ENCODE data around the gene KRTAP5-5. TPM values are rescaled to one million over a fixed set of nuclear protein-coding genes. Genes with fewer than 3 reads are reported as not detected.

KRTAP5-5 gene
- total and polyA plus RNA-seq, 4 donors: not detected

- TF ChIP-seq YY1 (IDR thresholded peaks at IDR 0.05) (no peak), REST (IDR thresholded peaks at IDR 0.05) (no peak), JUND (IDR thresholded peaks at IDR 0.05) (no peak), FOXA1 (IDR thresholded peaks at IDR 0.05) (no peak), RAD21 (IDR thresholded peaks at IDR 0.05) (no peak), ZBTB33 (IDR thresholded peaks at IDR 0.05) (no peak), EGR1 (IDR thresholded peaks at IDR 0.05; ENCODE audit: low read depth in 2 of 2) (no peak)
- H3K27ac ChIP-seq (ENCODE audit: low read depth in 1 of 2, low read length in 2 of 2): no peak overlapping the region
- H3K4me3 ChIP-seq (ENCODE audit: low read depth in 1 of 3, low read length in 3 of 3): no peak overlapping the region
- no peak overlapping the region for H3K9ac ChIP-seq (ENCODE audit: low read depth in 1 of 2, low read length in 2 of 2)
- no peaks in the 10 kb centered on the region for H3K9me3 ChIP-seq (ENCODE audit: control insufficient read depth in 4 of 4, low read length in 3 of 4)
- DNase-seq (ENCODE audit: low spot score): no peak
- WGBS: 85% methylated on average over 7 of the region's 7 CpGs
- no peaks in the 10 kb centered on the region for H3K27me3 ChIP-seq (ENCODE audit: control insufficient read depth in 4 of 4, insufficient read depth in 4 of 4, low read length in 3 of 4)
- peaks cover 23 to 47% (median 40%) of the 10 kb centered on the region in 4 donors for H3K4me1 ChIP-seq (ENCODE audit: control insufficient read depth in 4 of 4, insufficient read depth in 4 of 4, low read length in 3 of 4)
- no peaks in the 10 kb centered on the region for H3K36me3 ChIP-seq (ENCODE audit: control insufficient read depth in 4 of 4, insufficient read depth in 3 of 4, low read depth in 1 of 4, low read length in 3 of 4)
These were observed 21.9 kb downstream of the KRTAP5-5 start for GRCh38 chr11:1651411-1651980.

GRCh38 chr11:1652026-1652425 lies 22.5 kb downstream of the KRTAP5-5 start:
- Histone ChIP-seq H3K9ac (ENCODE audit: low read depth in 1 of 2, low read length in 2 of 2) (no peak overlapping the region), H3K4me3 (ENCODE audit: low read depth in 1 of 3, low read length in 3 of 3) (no peak overlapping the region), H3K36me3 (ENCODE audit: control insufficient read depth in 4 of 4, insufficient read depth in 3 of 4, low read depth in 1 of 4, low read length in 3 of 4) (no peaks in the 10 kb centered on the region), H3K27ac (ENCODE audit: low read depth in 1 of 2, low read length in 2 of 2) (no peak overlapping the region), H3K27me3 (ENCODE audit: control insufficient read depth in 4 of 4, insufficient read depth in 4 of 4, low read length in 3 of 4) (no peaks in the 10 kb centered on the region), H3K9me3 (ENCODE audit: control insufficient read depth in 4 of 4, low read length in 3 of 4) (no peaks in the 10 kb centered on the region), H3K4me1 (ENCODE audit: control insufficient read depth in 4 of 4, insufficient read depth in 4 of 4, low read length in 3 of 4) (peaks cover 23 to 47% (median 42%) of the 10 kb centered on the region in 4 donors)
- no peak for TF ChIP-seq FOXA2 (IDR thresholded peaks at IDR 0.05)
- no peak for TF ChIP-seq GABPA (IDR thresholded peaks at IDR 0.05 in 1 of 2, conservative IDR thresholded peaks at IDR 0.05 in 1 of 2)
- TF ChIP-seq EGR1 (IDR thresholded peaks at IDR 0.05; ENCODE audit: low read depth in 2 of 2): no peak
- no peak for TF ChIP-seq FOXA1 (IDR thresholded peaks at IDR 0.05)
- TF ChIP-seq REST (IDR thresholded peaks at IDR 0.05): no peak
- TF ChIP-seq ATF3 (IDR thresholded peaks at IDR 0.05): no peak
- no peak for TF ChIP-seq TAF1 (conservative IDR thresholded peaks at IDR 0.05)
- no peak for TF ChIP-seq CTCF (IDR thresholded peaks at IDR 0.05; ENCODE audit: low read depth, low read length, missing input control)
- no peak for TF ChIP-seq HNF4G (IDR thresholded peaks at IDR 0.05)
- no peak for TF ChIP-seq SP1 (IDR thresholded peaks at IDR 0.05)
- no peak for DNase-seq (ENCODE audit: low spot score)
- 88% methylated on average over 19 of the region's 19 CpGs for WGBS
